Umbilical cord (tissue), 2 donors: ENCODE results near the gene DDHD1. TPM values are rescaled to one million over a fixed set of nuclear protein-coding genes. Genes with fewer than 3 reads are reported as not detected.
"Not testable (repeated sequence)": the region's sequence is repeated elsewhere in the genome, so short reads cannot be mapped to it uniquely, and the experiment has no call there.

Source experiments
- DNase-seq: peaks from one replicate; pipeline ENCODE4 v3.0.0-alpha.2; 2015; ENCODE audit warnings: low spot score
- total RNA-seq: library from RNA; depleted of rRNA; stranded (reverse); fragments of >200 nt; gene quantifications from one replicate; pipeline ENCODE4 v1.2.3, GENCODE V29; 2014; ENCODE audit warnings: low replicate concordance; ENCODE audit not compliant: insufficient read depth

DDHD1 gene
- total RNA-seq, result 33.5 TPM

DNA sequence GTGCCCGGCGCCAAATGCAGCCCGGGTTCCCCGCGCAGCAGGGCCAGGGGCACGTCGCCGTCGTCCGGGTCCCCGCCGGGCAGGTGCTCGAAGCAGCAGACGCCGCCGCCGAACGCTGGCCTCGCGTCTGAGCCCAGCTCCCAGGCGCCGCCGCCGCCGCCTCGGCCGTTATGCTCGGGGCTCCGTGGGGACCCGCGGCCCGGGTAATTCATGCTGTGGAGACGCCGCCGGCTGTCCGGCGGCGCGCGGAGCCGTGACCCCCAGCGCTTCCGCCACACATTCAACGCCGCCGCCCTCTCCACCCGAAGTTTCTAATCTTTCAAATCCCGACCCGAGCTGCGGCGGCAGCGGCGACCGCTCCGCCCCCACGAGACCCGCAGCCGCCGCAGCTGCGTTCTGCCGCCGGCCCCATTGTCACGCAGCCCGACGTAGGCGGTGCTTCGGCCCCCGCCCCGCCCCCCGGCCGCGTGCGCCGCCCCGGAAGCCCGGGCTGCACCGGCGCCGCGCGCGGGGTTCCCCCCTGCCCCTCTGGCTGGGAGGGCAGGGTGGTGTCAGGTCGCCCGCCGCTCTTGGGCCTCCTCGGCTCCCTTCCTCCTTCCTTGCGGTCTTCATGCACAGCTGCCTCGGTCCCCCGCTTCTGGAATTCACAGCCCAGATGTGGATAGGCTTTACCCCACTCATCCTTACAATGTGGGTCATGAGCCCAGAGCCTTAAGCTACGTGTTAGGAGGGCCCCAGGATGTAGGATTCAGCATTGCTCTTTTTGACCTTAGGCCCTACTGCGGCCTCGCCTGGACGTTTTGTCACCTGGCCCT is at the start of gene DDHD1:
TSS of gene DDHD1 (minus strand) at position 437 of the 815 bp plus-strand sequence. CDS start at position 212, 225 bp downstream.
- DNase-seq, result peak; percentile 71

DNA sequence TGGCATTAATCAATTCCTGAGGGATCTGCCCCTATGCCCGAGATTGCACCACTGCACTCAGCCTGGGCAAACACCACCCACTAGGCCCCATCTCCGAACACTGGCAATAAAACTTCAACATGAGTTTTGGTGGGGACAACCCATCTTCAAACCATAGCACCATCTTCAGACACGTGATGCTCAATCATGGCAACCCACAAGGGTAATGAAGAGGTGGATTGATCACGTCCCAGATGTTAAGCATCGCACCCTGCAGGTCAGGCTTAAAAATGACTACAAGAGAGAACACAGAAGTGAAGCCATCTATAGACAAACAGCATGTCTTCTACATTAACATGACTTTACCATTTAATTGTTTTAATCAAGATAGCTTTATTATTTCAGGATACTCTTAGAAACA is 42.8 kb upstream of the DDHD1 start:
- DNase-seq, result no peak

DNA sequence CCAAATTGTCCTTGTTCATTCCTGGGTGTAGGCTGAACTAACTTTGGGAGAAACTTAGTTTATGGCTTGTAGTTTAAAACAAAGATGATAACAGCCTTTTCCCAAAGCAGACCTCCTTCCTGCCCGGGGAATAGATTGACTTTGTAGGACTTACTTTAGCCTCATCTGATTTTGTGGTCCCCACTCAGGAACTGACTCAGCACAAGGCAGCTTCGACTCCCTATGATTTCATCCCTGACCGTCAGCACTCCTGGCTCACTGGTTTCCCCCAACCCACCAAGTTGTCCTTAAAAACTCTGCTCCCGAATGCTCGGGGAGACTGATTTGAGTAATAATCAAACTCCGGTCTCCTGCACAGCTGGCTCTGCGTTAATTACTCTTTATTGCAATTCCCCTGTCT is 40.1 kb upstream of the DDHD1 start:
- no peak for DNase-seq

DNA sequence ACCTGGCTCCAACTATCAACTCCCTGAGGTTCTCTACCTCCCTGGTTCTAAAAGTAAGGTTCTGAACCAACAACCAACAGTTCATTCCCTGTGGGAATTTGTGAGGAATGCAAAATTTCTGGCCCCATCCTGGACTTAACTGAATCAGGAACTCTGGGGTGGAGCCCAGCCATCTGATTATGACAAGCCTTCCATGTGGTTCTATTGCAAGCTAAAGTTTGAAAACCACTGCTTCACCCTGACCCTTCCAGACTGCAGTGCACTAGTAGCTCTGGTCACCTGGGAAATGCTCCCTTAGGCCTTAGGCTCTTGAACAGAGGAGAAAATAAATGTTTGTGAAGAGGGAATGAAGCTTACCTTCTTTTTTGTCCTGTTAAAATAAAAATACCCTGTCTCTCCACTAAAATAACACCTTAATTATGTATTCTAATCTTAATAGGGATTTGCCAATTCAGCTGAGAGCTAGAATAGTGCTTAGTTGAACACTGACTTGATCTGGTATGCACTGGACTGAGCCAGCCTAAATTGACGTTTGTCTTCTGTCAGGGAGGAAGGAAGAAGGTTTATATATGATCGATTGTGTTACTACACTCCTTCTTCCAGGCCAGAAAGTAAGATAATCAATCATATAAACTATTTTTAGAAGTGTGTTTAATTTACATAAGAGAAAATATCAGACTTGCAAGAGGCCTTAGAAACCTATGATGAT is 39.1 kb upstream of the DDHD1 start:
- no peak for DNase-seq

DNA sequence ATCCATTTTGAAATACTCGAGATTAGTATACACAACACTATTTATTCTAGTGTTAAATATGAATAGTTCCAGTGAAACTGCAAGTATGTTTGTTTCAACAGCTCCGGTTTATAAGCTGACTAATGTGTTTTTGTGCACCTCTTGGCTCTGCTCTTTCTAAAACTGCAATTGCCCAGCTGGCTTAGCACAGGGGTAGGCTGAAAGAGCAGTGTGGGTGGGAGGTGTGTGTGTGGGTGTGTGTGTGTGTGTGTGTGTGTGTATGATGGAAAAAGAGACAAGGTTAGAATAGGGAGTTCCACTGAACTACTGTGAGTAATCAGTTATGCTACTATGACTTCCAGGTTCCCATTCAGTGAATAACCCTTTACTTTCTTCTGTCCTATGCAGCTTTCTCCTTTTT is 37.8 kb upstream of the DDHD1 start:
- DNase-seq, result no peak

DNA sequence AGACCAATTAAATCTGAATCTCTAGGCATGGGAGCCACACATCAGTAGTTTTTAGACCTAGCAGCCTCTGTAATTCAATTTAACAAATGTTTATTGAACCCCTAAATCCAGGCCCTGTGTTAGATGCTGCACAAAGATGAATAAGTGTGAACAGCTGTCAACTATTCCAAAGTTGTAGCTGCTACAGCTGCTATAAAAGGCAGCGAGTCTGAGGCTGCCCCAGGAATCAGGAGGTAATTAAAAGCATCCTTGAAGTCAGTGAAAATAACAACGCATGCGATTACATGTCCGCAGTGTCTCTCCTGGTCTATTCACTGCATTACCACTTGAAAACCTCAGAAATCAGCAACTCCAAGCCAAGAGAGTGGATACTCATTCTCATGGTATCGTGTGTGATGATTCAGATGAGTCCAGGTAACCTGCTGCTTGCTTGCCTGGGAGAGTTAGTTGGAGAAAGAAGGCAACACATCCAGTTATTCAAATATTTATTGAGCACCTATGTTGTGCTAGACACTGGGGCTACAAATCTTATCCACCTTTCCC is 34.9 kb upstream of the DDHD1 start:
- no peak for DNase-seq

DNA sequence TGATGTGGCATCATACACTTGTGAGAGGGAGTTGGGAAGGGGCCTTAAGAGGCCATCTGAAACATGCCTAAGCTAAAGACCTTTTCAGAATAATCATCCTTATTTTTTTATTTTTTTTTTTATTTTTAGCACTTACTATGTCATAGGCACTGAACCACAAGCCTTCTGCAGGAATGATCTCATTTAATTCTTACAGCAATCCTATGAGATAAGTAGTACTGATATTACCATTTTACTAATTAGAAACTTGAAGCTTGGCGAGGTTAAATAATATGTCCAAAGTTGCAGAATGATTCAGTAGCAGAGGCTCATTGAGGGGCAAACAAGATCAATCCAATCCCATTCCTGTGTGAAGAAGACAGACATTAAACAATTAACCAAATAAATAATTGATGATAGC is 33.4 kb upstream of the DDHD1 start:
- DNase-seq, result no peak

DNA sequence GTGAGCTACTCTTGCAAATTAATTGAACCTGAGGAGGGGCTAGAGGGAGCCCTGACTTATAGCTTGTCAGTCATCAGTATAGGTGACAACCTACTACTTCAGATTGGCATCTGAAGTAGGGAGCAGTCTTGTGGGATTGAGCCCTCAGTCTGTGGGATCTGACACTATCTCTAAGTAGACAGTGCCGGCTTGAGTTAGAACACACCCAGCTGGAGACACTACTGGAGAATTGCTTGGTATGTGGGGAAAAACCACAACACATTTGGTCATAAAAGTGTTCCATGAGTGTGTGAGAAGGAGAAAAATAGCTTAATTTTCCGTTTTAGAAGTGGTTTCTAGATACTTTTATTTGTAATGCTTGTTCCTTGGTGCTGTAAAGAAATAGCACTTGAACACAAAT is 30.5 kb upstream of the DDHD1 start:
- peak; percentile 32 for DNase-seq

DNA sequence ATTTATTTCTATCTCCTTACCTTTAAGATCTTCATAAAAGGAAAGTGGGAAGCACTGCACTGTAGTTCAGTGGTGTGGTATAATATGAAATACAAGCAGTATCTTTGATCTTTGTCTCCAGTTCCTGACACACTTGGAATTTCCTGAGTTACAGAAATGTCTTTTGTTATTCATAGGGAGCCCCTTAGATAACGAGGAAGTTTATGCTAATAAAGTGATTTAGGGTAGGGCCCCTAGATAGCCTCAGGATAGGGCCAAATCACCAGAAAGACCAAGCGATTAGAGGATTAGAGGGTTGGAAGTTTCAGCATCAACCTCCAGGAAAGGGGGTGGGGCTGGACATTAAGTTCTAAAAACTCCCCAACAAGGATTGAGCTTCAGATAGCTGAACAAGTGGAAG is 29.9 kb upstream of the DDHD1 start:
- no peak for DNase-seq

DNA sequence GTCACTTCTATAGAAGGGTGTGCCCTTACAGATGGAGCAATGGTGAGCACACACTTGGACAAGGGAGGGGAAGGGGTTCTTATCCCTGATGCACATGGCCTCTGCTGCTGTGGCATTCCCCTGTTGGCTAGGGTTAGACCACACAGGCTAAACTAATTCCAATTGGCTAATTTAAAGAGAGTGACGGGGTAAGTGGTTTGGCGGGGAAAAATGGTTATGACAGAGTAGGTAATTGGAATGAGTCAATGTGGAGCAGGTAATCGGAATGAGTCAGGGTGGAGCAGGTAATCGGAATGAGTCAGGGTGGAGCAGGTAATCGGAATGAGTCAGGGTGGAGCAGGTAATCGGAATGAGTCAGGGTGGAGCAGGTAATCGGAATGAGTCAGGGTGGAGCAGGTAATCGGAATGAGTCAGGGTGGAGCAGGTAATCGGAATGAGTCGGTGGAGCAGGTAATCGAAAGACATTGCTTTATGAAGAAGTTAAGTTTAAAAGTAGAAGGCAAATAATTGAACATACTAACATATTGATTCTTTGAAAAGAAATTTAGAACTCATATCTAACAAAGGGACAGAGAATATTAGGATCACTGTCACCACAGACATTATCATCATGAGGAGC is 28.4 kb upstream of the DDHD1 start:
- DNase-seq, result not testable (repeated sequence)

DNA sequence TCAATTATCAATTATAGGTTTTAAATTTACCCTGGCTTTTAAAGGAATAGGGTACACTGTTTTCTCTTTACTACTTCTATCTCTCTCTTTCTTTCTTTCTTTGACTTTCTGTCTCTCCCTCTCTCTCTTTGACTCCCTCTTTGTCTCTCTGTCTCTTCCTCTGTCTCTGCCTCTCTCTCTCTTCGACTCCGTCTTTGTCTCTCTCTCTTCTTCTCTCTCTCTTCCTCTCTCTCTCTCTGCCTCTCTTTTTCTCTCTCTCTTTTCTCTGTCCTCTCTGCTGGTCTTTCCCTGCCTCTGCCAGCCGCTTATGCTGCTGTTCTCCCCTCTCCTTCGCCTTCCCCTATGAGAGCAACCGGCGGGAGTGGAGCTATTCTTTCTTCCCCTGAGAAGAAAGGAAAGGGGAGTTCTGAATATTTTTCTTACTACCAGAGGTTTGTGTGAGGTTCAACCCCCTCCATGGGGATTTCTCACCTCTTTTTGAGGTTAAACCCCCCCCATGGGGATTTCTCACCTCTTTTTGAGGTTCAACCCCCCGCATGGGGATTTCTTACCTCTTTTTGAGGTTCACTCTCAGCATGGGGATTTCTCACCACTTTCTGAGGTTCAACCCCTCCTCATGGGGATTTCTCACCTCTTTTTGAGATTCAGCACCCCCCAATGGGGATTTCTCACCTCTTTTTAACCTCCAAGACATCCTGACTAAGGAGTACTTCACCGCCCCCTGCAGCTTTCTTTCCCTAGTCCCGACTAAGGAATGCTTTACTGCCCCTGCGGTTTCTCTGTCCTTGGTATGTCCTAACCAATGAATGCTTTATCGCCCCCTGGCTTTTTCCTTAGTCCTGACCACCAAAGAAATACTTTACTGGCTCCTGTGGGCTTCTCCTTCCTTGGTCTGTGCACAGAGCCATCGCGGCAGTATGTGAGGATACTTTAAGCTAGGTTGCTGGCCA is 27.4 kb upstream of the DDHD1 start:
- DNase-seq, result no peak

DNA sequence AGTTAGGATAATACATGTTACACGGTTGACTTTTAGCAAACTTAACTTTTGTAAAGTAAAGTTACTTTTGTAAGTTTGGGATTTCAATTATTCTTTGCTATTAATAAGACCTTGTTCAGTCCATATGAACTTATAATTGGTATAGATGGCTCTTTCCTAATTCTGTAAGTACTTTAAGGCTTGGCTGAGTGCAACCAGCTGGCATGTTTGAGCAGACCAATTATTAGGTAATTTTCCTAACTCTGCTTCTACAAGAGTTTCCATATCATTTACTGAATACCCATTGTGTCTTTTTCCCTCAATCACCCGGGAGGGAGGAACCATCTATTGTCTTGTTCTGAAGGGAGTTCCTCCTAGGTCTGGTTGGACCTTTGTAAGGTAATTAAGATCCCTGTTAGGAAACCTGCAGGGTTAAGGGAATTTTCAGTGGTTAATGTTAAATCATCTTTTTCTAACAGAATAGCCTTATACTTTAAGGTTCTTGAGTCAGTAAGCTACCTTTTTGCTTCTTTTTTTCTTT is 26.4 kb upstream of the DDHD1 start:
- not testable (repeated sequence) for DNase-seq

DNA sequence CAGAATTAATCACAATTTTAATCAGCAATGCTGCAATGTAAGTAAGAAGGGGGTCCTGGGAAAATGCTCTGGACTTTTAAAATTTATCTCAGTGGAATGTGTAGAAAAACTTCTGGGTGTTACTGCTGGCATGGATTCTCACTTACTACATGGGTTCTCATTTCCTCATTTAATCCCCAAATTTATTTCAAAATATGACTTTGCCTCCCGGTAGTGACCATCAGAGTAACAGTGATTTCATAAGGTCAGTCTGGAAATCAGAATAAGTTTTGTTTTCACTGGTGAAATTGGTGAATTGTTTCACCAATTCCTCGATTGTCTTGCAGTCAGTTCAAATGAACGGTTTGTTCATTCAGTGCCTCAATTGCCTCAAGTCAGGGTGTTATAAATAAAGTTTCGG is 22.3 kb upstream of the DDHD1 start:
- DNase-seq, result no peak

DNA sequence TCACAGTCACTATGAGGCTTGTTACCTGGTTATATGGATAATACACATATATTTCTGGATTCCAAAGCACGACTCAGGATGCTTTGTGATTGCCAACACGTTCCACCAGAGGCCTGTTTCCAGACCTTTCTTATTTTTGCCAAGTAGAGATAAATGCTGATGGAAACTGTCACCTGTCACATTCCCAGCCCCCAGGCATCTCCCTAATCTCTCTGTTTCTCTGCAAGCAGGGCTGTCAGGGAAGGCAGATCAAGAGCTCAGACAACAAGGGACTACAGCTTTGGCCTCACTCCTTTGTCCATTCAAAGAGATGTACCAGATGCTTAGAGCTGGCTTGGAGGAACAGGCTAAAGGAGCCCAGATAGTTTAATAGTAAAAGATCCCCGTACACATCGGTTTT is 21.8 kb upstream of the DDHD1 start:
- no peak for DNase-seq

DNA sequence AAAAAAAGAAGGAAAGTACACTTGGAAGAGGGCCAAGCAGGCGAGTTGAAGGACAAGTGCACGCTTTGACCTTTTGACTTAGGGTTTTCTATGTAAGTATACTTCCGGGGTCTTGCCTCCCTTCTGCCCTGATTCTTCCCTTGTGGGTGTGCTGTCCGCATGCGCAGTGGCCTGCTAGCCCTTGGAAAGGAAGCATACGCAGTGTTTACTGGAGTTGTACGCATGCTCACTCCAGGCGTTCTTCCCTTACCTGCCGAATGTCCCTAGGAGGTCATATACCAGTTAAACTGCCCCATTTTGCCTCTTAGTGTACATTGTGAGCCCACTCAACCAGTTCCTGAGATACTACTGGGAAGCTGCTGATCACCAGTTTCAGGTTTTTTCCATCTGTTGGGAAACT is 15.7 kb upstream of the DDHD1 start:
- DNase-seq, result no peak

DNA sequence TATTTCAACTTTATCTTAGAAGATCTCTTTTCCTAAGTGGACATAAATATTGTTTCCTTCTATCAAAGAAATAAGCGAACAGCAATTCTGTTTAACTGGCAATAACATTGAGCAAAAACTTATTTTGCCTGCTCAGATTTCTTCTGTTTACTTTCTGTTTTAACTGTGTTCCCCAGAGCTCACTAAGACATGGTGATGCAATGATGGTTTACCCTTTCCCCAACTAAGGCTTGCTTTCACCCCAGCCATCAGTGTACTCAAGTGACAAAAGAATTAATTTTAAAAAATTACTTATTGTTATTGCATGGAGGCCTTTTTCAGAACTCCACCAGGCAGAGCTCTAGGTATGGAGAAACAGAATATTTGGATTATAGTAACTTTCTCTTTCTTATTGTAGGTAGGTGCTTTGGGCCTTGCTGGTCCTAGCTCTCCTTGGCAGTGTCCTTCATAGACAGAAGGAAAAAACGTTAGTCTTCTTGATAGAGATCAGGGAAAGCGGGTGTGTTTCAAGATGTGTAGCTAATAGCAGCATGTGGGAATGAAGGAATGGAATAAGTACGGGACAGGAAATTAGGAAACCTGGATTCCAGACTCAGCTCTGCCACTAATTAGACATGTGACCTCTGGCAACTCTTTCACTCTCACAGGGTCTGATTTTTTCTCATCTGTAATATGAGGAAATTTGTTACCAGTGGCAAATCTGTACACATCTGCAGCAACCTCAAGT is 14.6 kb upstream of the DDHD1 start:
- DNase-seq, result peak; percentile 5

DNA sequence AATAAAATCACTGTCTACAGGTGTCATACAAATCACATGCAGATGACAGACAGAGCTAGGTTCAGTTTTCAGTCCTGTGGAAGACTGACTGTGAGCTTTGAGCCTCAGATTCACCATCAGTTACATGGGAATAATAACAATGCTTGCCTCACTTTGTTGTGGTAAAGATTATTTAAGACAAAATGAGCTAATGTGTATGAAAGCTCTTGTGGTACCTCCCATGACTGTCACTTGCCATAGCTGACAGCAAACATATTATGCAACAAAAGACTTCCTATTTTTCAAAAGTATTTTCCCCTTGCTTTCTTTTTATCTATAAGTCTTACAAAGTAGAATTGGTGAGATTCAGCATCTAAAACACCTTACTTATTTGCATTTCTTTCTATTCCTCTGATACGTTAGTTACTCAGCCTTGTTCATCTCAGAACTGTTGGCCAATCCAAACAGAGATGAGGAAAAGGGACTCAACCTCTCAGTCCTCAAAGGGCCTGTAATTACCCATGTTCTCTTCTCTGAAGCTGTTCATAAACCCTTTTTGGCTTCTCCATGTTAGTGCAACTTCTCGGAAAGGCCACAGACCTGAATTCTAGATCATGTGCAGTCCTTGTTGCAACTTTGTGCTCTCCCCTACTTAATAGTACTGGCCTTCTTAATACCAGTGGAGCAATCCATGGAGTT is 8.8 kb upstream of the DDHD1 start:
- DNase-seq, result no peak

DNA sequence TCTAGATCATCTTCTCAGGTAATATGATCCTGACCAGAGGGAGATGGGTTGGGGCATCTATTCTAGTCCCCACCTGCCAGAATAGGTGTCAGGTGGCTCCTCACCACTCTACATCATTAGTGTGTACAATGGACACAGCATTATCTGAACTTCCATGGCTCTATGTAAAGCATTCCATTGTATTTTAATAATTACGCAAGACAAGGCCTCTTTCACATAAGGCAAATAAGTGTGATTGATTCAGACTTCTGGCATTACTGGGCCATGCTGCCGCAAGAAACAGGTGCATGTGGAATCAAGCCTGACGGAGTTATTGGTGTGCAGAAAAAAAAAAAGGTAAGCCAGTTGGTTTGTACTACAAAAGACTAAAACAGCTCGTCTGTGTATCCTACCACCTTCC is 3.1 kb upstream of the DDHD1 start:
- no peak for DNase-seq

DNA sequence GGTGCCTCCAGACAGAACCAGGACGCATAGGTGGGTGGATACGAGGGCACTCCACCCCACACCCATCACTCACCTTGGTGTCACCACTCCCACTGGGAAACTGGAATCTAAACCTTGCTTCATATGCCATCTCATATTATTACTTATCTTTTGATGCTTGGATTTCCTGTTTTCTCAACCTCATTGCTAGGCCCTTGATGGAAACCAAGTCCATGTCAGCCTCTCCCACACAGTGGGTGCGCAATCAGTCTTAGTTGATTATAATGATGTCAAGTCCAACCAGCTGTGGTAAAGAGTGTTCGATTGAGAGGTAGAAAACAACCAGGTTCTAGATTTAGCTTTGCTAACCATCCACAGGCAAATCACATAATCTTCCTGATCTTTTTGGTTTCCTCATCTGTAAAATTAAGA is 584 bp upstream of the DDHD1 start:
- no peak for DNase-seq
